IMR-90 (cell line): ENCODE results near the gene HRAS. TPM values are rescaled to one million over a fixed set of nuclear protein-coding genes. Genes with fewer than 3 reads are reported as not detected.

Experiments used
- ATAC-seq: fragments of 200-7000 bp; cut with Tn5 transposase; 2 replicates; pipeline ENCODE4 v1.9.1; 2020; ENCODE audit warnings: low read depth, mild to moderate bottlenecking, moderate library complexity
- BruUV-seq: library from RNA; stranded (reverse); fragments of 400-500 nt; replicated peaks from 2 replicates; lab custom pipeline; 2021; lab: Mats Ljungman, UMichigan
- CTCF ChIA-PET: fragments of 300-600 bp; formaldehyde crosslinking; extraction: SDS; loops from one replicate; lab custom pipeline; 2021; ENCODE audit warnings: antibody characterized with exemption; lab: Yijun Ruan, JAX
- POLR2A ChIA-PET: fragments of 300-600 bp; sonication (Branson Sonifier 250); formaldehyde crosslinking; loops from one replicate; lab custom pipeline; 2022; ENCODE audit warnings: antibody characterized with exemption; ENCODE audit not compliant: unreplicated experiment; lab: Charles Lee
- DNase-seq: peaks from one replicate; pipeline ENCODE4 v3.0.0; 2013
- H2AFZ ChIP-seq: replicated peaks from 2 replicates; pipeline ENCODE3; 2013; ENCODE audit warnings: low read length, mild to moderate bottlenecking; ENCODE audit not compliant: poor library complexity
- H2AK5ac ChIP-seq: 2 replicates; pipeline ENCODE4 v1.6.1; 2013; ENCODE audit warnings: low read depth, low read length, inconsistent platforms
- H2AK9ac ChIP-seq: replicated peaks from 2 replicates; pipeline ENCODE3; 2013; ENCODE audit warnings: mild to moderate bottlenecking, low read depth, low read length, moderate library complexity; ENCODE audit not compliant: poor library complexity
- H2BK120ac ChIP-seq: 2 replicates; pipeline ENCODE4 v1.6.1; 2013; ENCODE audit warnings: low read depth, low read length, inconsistent platforms
- H2BK15ac ChIP-seq: 3 replicates; pipeline ENCODE4 v1.6.1; 2013; ENCODE audit warnings: low read depth, low read length, inconsistent platforms
- H2BK20ac ChIP-seq: 2 replicates; pipeline ENCODE4 v1.6.1; 2013; ENCODE audit warnings: low read depth, mild to moderate bottlenecking, inconsistent platforms, low read length, moderate library complexity
- H2BK5ac ChIP-seq: 2 replicates; pipeline ENCODE4 v1.6.1; 2013; ENCODE audit warnings: mild to moderate bottlenecking, low read depth, low read length, inconsistent platforms; ENCODE audit not compliant: poor library complexity, severe bottlenecking
- H3K14ac ChIP-seq: replicated peaks from 2 replicates; pipeline ENCODE4 v1.6.1; 2013; ENCODE audit warnings: low read depth, low read length, inconsistent platforms
- H3K18ac ChIP-seq: 2 replicates; pipeline ENCODE4 v1.6.1; 2013; ENCODE audit warnings: low read depth, low read length, control low read depth
- H3K23ac ChIP-seq: 2 replicates; pipeline ENCODE4 v1.6.1; 2013; ENCODE audit warnings: low read depth, low read length, inconsistent platforms
- H3K27ac ChIP-seq: 2 replicates; pipeline ENCODE4 v1.5.1; 2013; ENCODE audit warnings: mild to moderate bottlenecking, control low read depth, low read length; ENCODE audit not compliant: insufficient read depth
- H3K27me3 ChIP-seq: 2 replicates; pipeline ENCODE4 v1.6.1; 2013; ENCODE audit warnings: low read length; ENCODE audit not compliant: control insufficient read depth, insufficient read depth
- H3K36me3 ChIP-seq: 2 replicates; pipeline ENCODE4 v1.6.1; 2013; ENCODE audit warnings: low read length, mixed read lengths; ENCODE audit not compliant: control insufficient read depth, insufficient read depth
- H3K4ac ChIP-seq: 2 replicates; pipeline ENCODE4 v1.6.1; 2013; ENCODE audit warnings: low read depth, low read length, inconsistent platforms
- H3K4me1 ChIP-seq: 2 replicates; pipeline ENCODE4 v1.6.1; 2013; ENCODE audit warnings: low read length, mixed read lengths; ENCODE audit not compliant: control insufficient read depth, insufficient read depth
- H3K4me2 ChIP-seq: 2 replicates; pipeline ENCODE4 v1.6.1; 2013; ENCODE audit warnings: low read depth, mild to moderate bottlenecking, control low read depth, low read length, moderate library complexity
- H3K4me3 ChIP-seq: 2 replicates; pipeline ENCODE4 v1.5.1; 2013; ENCODE audit warnings: low read depth, mild to moderate bottlenecking, control low read depth, low read length, moderate library complexity; ENCODE audit not compliant: insufficient read depth
- H3K56ac ChIP-seq: 2 replicates; pipeline ENCODE4 v1.6.1; 2013; ENCODE audit warnings: low read length, inconsistent platforms; ENCODE audit not compliant: insufficient read depth; ENCODE audit errors: extremely low read depth
- H3K79me1 ChIP-seq, 2 experiments: 2 replicates each; pipeline ENCODE4 v1.6.1; 2013; ENCODE audit warnings: low read length in 2 of 2, inconsistent platforms in 1 of 2, low read depth in 1 of 2
- H3K9ac ChIP-seq: 2 replicates; pipeline ENCODE4 v1.6.1; 2013; ENCODE audit warnings: low read depth, low read length, control low read depth
- H3K9me1 ChIP-seq: 2 replicates; pipeline ENCODE4 v1.6.1; 2013; ENCODE audit warnings: low read length, inconsistent platforms; ENCODE audit not compliant: insufficient read depth
- H3K9me3 ChIP-seq: 2 replicates; pipeline ENCODE4 v1.6.1; 2013; ENCODE audit warnings: low read length; ENCODE audit not compliant: control insufficient read depth, insufficient read depth
- H4K20me1 ChIP-seq: 2 replicates; pipeline ENCODE4 v1.6.1; 2013; ENCODE audit warnings: low read length, inconsistent platforms; ENCODE audit not compliant: insufficient read depth
- H4K5ac ChIP-seq: 2 replicates; pipeline ENCODE4 v1.6.1; 2013; ENCODE audit warnings: mild to moderate bottlenecking, low read depth, low read length, control low read depth
- H4K8ac ChIP-seq, 2 experiments: 2 replicates each; pipeline ENCODE4 v1.6.1; 2013; ENCODE audit warnings: low read depth in 2 of 2, low read length in 2 of 2, control low read depth in 1 of 2, inconsistent platforms in 1 of 2
- H4K91ac ChIP-seq: 2 replicates; pipeline ENCODE4 v1.6.1; 2013; ENCODE audit warnings: low read depth, low read length, inconsistent platforms; ENCODE audit not compliant: insufficient read depth
- BHLHE40 ChIP-seq: fragments of 150-350 bp; IDR thresholded peaks from 2 replicates; pipeline ENCODE4 v1.6.1; 2016; ENCODE audit warnings: mild to moderate bottlenecking, low read depth, low read length
- CEBPB ChIP-seq: IDR thresholded peaks from 2 replicates; pipeline ENCODE4 v1.6.1; 2012; ENCODE audit warnings: low read depth, low read length, improper control_type of control experiment
- CHD1 ChIP-seq: IDR thresholded peaks from 2 replicates; pipeline ENCODE4 v1.6.1; 2012; ENCODE audit warnings: low read depth, low read length, improper control_type of control experiment
- FOS ChIP-seq: fragments of 150-350 bp; IDR thresholded peaks from 2 replicates; pipeline ENCODE4 v1.6.1; 2016; ENCODE audit warnings: low read depth, low read length
- MAFK ChIP-seq: IDR thresholded peaks from 2 replicates; pipeline ENCODE4 v1.6.1; 2012; ENCODE audit warnings: low read depth, low read length, improper control_type of control experiment
- MAZ ChIP-seq: IDR thresholded peaks from 2 replicates; pipeline ENCODE4 v1.6.1; 2012; ENCODE audit warnings: low read depth, mild to moderate bottlenecking, low read length, improper control_type of control experiment, moderate library complexity, borderline replicate concordance
- NFE2L2 ChIP-seq: fragments of 150-350 bp; IDR thresholded peaks from 2 replicates; pipeline ENCODE4 v1.6.1; 2016; ENCODE audit warnings: low read depth, mild to moderate bottlenecking, low read length
- POLR2A ChIP-seq: IDR thresholded peaks from 2 replicates; pipeline ENCODE4 v1.6.1; 2012; ENCODE audit warnings: mild to moderate bottlenecking, low read depth, low read length
- RAD21 ChIP-seq: IDR thresholded peaks from 2 replicates; pipeline ENCODE4 v1.6.1; 2012; ENCODE audit warnings: low read length, improper control_type of control experiment
- RFX5 ChIP-seq: IDR thresholded peaks from 2 replicates; pipeline ENCODE4 v1.8.0; 2012; ENCODE audit warnings: low read depth, mild to moderate bottlenecking, low read length, moderate library complexity
- SMC3 ChIP-seq: fragments of 150-350 bp; IDR thresholded peaks from 2 replicates; pipeline ENCODE4 v1.6.1; 2016; ENCODE audit warnings: low read depth, mild to moderate bottlenecking, antibody characterized with exemption, low read length, moderate library complexity
- USF2 ChIP-seq: fragments of 150-350 bp; IDR thresholded peaks from 2 replicates; pipeline ENCODE4 v1.6.1; 2017; ENCODE audit warnings: mild to moderate bottlenecking, antibody characterized with exemption, low read length, low read depth
- WGBS, 2 experiments: methylation state at CpG; one replicate each; pipeline versions ENCODE4 v1.1.5 to v1.1.7; 2013; ENCODE audit warnings: missing lambda C conversion rate in 2 of 2; ENCODE audit not compliant: insufficient read length in 1 of 2; ENCODE audit errors: extremely low coverage in 2 of 2; 5-methylcytosine and 5-hydroxymethylcytosine counted together
- dilution Hi-C: fragments of 300-500 bp; cut with HindIII; formaldehyde crosslinking; loops from one replicate; pipeline ENCODE4 v1.14.3; 2018; ENCODE audit warnings: low sequenced_read_pairs; ENCODE audit not compliant: unreplicated experiment
- in situ Hi-C: fragments of 300-500 bp; cut with MboI; formaldehyde crosslinking; loops from 3 replicates; pipeline ENCODE4 v1.14.3; 2019; ENCODE audit warnings: low sequenced_read_pairs, inconsistent platforms, mixed read lengths
- intact Hi-C: fragments of 100-400 bp; cut with micrococcal nuclease; formaldehyde crosslinking; loops from 2 replicates; pipeline ENCODE4 v1.10.0; 2022
- polyA plus RNA-seq, 3 experiments: library from polyadenylated mRNA; depleted of rRNA; stranded (reverse); fragments of >200 nt; gene quantifications; 2 replicates each; pipeline ENCODE4 v1.2.3, GENCODE V29; 2012; ENCODE audit warnings: low replicate concordance in 1 of 3
- total RNA-seq: library from RNA; depleted of rRNA; stranded (reverse); fragments of >200 nt; gene quantifications from 2 replicates; pipeline ENCODE4 v1.2.3, GENCODE V29; 2012
- TF ChIP-seq, protein P1 (sequence below): conservative IDR thresholded peaks from 2 replicates; pipeline ENCODE4 v1.5.1; 2012; ENCODE audit warnings: mild to moderate bottlenecking, low read depth, low read length, improper control_type of control experiment
- TF ChIP-seq, protein P2 (sequence below): fragments of 150-350 bp; IDR thresholded peaks from 2 replicates; pipeline ENCODE4 v1.6.1; 2016; ENCODE audit warnings: low read depth, mild to moderate bottlenecking, low read length, moderate library complexity, borderline replicate concordance

The HRAS gene
- total and polyA plus RNA-seq, 2 of the 4 experiments (the other 2 are of a cell fraction), result 108 to 123 TPM

DNA sequence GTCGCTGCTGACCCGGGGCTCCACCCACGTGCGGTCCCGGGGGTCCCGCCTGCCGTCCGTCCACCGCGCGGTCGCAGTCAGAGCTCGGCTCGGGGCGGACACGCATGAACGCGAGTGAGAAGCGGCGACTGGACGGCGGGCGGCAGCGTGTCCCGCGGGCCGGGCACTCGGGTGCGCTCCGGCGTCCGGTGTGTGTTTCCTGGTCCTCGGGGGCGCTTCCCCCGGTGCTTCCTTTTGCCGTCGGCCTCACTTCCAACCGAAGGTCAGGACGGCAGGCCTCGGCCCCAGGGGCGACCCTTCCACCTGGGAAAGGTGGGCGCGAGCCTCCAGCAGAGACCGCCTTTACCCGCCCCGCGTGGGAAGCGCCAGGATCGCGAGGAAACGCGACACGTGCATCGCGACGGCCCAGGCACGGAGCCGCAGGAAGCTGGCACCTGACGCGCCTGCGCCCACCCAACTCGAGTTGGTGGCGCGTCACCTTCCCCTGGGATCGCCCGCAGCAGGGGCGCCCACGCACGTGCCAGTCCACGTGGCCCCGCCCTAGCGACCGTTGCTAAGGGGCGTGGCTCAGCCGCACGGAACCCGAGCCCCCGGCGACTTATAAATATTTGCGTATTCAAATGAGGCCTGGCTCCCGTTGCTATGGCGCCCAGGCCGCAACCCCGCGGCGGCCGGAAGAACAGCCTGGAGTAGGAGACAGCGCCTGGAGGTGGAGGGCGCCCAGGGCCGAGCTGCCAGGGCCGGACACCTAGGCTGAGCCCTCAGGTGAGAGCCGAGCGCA is 1.7 kb upstream of the HRAS start, which contains the start of gene LRRC56:
Gene LRRC56 (plus strand): TSS at position 687 of the 781 bp plus-strand sequence. CDS start 3,158 bp downstream, outside the sequence.
- peak within 1 kb of the TSS; percentile 23 for H2BK5ac ChIP-seq
- dilution Hi-C loops, result no loop called here
- H4K91ac ChIP-seq, result peak within 1 kb of the TSS; percentile 72
- ATAC-seq (peak; percentile 44), DNase-seq (peak; percentile 77)
- peak within 1 kb of the TSS; percentile 36; the same call in 1 of the 2 replicates for H3K56ac ChIP-seq
- H3K36me3 ChIP-seq, result peaks cover 16% of the 10 kb centered on the region; the same call in 1 of the 2 replicates
- H3K4ac ChIP-seq, result peak within 1 kb of the TSS; percentile 71
- peaks cover 16% of the 10 kb centered on the region for H3K4me1 ChIP-seq
- ChIA-PET POLR2A (no interaction called here), CTCF (no interaction called here)
- peak within 1 kb of the TSS; percentile 34 for H3K4me3 ChIP-seq
- peak within 1 kb of the TSS; percentile 49 for H3K9ac ChIP-seq
- in situ Hi-C loops, result no loop called here
- peaks cover 3% of the 10 kb centered on the region; the same call in 1 of the 2 replicates for H3K9me1 ChIP-seq
- H4K5ac ChIP-seq, result peak within 1 kb of the TSS; percentile 19
- H4K20me1 ChIP-seq, result peaks cover 16% of the 10 kb centered on the region
- H4K8ac ChIP-seq, result peak within 1 kb of the TSS; percentile 69 to 86
- H2AFZ ChIP-seq, result peak within 1 kb of the TSS; percentile 94
- H3K27ac ChIP-seq, result peak within 1 kb of the TSS; percentile 31; the same call in 1 of the 2 replicates
- WGBS, 2 experiments, result 12% methylated on average over 60 of the region's 93 CpGs; no CpG with 5 or more reads in 1 of the 2 experiments
- peak within 1 kb of the TSS; percentile 46; the same call in 2 of the 3 replicates for H2BK15ac ChIP-seq
- peak within 1 kb of the TSS; percentile 39 for H2BK20ac ChIP-seq
- H2AK9ac ChIP-seq, result peak within 1 kb of the TSS; percentile 92
- H3K18ac ChIP-seq, result peak within 1 kb of the TSS; percentile 13; the same call in 1 of the 2 replicates
- peak within 1 kb of the TSS; percentile 75 for H2AK5ac ChIP-seq
- intact Hi-C loops, result no loop called here
- peaks cover 3 to 26% of the 10 kb centered on the region in 2 experiments; a peak in 3 of 4 replicates for H3K79me1 ChIP-seq
- H3K14ac ChIP-seq, result peak within 1 kb of the TSS; percentile 63
- peak within 1 kb of the TSS; percentile 30 for H2BK120ac ChIP-seq
- H3K4me2 ChIP-seq, result peak within 1 kb of the TSS; percentile 87
- H3K23ac ChIP-seq, result peak within 1 kb of the TSS; percentile 45; the same call in 1 of the 2 replicates
- no peaks in the 10 kb centered on the region for H3K27me3 ChIP-seq
- no peaks in the 10 kb centered on the region for H3K9me3 ChIP-seq
- BruUV-seq, result no TSS peak
- TF ChIP-seq NFE2L2, result no peak
- TF ChIP-seq FOS, result no peak
- no peak for TF ChIP-seq SMC3
- TF ChIP-seq CEBPB, result no peak
- TF ChIP-seq RAD21, result no peak
- TF ChIP-seq MAZ, result no peak
- no peak for TF ChIP-seq CHD1
- no peak for TF ChIP-seq MAFK
- TF ChIP-seq, protein P1, sequence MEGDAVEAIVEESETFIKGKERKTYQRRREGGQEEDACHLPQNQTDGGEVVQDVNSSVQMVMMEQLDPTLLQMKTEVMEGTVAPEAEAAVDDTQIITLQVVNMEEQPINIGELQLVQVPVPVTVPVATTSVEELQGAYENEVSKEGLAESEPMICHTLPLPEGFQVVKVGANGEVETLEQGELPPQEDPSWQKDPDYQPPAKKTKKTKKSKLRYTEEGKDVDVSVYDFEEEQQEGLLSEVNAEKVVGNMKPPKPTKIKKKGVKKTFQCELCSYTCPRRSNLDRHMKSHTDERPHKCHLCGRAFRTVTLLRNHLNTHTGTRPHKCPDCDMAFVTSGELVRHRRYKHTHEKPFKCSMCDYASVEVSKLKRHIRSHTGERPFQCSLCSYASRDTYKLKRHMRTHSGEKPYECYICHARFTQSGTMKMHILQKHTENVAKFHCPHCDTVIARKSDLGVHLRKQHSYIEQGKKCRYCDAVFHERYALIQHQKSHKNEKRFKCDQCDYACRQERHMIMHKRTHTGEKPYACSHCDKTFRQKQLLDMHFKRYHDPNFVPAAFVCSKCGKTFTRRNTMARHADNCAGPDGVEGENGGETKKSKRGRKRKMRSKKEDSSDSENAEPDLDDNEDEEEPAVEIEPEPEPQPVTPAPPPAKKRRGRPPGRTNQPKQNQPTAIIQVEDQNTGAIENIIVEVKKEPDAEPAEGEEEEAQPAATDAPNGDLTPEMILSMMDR, result no peak
- TF ChIP-seq POLR2A, result peak; percentile 49; the same call in 1 of the 2 replicates
- peak; percentile 92 for TF ChIP-seq USF2
- TF ChIP-seq, protein P2, sequence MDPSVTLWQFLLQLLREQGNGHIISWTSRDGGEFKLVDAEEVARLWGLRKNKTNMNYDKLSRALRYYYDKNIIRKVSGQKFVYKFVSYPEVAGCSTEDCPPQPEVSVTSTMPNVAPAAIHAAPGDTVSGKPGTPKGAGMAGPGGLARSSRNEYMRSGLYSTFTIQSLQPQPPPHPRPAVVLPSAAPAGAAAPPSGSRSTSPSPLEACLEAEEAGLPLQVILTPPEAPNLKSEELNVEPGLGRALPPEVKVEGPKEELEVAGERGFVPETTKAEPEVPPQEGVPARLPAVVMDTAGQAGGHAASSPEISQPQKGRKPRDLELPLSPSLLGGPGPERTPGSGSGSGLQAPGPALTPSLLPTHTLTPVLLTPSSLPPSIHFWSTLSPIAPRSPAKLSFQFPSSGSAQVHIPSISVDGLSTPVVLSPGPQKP, result no peak
- TF ChIP-seq RFX5, result no peak
- TF ChIP-seq BHLHE40, result peak; percentile 98
